Measurements from ENCODE around the gene DHRS1.

GRCh38 chr14:24255438-24255837 lies 44.1 kb downstream of the DHRS1 start:
- TF ChIP-seq REST (IDR thresholded peaks at IDR 0.05; ENCODE audit: insufficient read depth in 1 of 2, low read depth in 2 of 2, low read length in 1 of 2) (no peak), CTCF (IDR thresholded peaks at IDR 0.05) (no peak), POLR2AphosphoS5 (IDR thresholded peaks at IDR 0.05; ENCODE audit: low read depth, low read length) (no peak), SIN3A (IDR thresholded peaks at IDR 0.05; ENCODE audit: borderline replicate concordance, insufficient read depth, low read depth, low read length) (no peak)

All from Panc1 (cell line).